Spleen (tissue), 11 donors: ENCODE results near the gene PCDH15. TPM values are rescaled to one million over a fixed set of nuclear protein-coding genes. Genes with fewer than 3 reads are reported as not detected.

Experiments
- DNase-seq: peaks from one replicate; pipeline ENCODE4 v3.0.0-alpha.2; 2020
- H3K27ac ChIP-seq, 8 donors: fragments of 200-600 bp; sonication (generic) in 7 of 8; 1 replicate in 4 of 8; 2 replicates in 4 of 8; pipeline versions ENCODE4 v1.5.0 to v1.8.0; 2016 to 2021; ENCODE audit warnings: inconsistent platforms in 4 of 8, mild to moderate bottlenecking in 4 of 8, moderate library complexity in 1 of 8
- H3K27me3 ChIP-seq, 7 donors: fragments of 200-600 bp; sonication (generic) in 6 of 7; replicated peaks in 1 of 7; 1 replicate in 4 of 7; 2 replicates in 3 of 7; pipeline versions ENCODE4 v1.5.0 to v1.8.0; 2016 to 2021; ENCODE audit warnings: inconsistent platforms in 3 of 7, mild to moderate bottlenecking in 1 of 7
- H3K36me3 ChIP-seq, 6 donors: fragments of 200-600 bp; sonication (generic) in 5 of 6; 1 replicate in 4 of 6; 2 replicates in 2 of 6; pipeline versions ENCODE4 v1.5.0 to v1.8.0; 2016 to 2021; ENCODE audit warnings: inconsistent platforms in 2 of 6
- H3K4me1 ChIP-seq, 6 donors: fragments of 200-600 bp; sonication (generic) in 5 of 6; 1 replicate in 3 of 6; 2 replicates in 3 of 6; pipeline versions ENCODE4 v1.5.0 to v1.8.0; 2016 to 2021; ENCODE audit warnings: inconsistent platforms in 3 of 6
- H3K4me3 ChIP-seq, 8 donors: fragments of 200-600 bp; sonication (generic) in 7 of 8; 1 replicate in 4 of 8; 2 replicates in 4 of 8; pipeline versions ENCODE4 v1.5.0 to v1.8.0; 2016 to 2021; ENCODE audit warnings: inconsistent platforms in 4 of 8, mild to moderate bottlenecking in 4 of 8, moderate library complexity in 2 of 8
- H3K9me3 ChIP-seq, 8 donors: fragments of 200-600 bp; sonication (generic) in 7 of 8; 1 replicate in 4 of 8; 2 replicates in 4 of 8; pipeline versions ENCODE4 v1.5.0 to v1.8.0; 2016 to 2021; ENCODE audit warnings: inconsistent platforms in 4 of 8
- CTCF ChIP-seq, 11 experiments: fragments of 200-600 bp in 7 of 11; fragments of 450-650 bp in 4 of 11; sonication (generic) in 4 of 11; IDR thresholded peaks in 8 of 11; conservative IDR thresholded peaks in 3 of 11; 1 replicate in 7 of 11; 2 replicates in 4 of 11; pipeline versions ENCODE4 v1.4.0 to v1.8.0; 2016 to 2021; ENCODE audit warnings: antibody characterized with exemption in 11 of 11, inconsistent platforms in 4 of 11, mild to moderate bottlenecking in 1 of 11
- POLR2A ChIP-seq, 3 donors: fragments of 450-650 bp; IDR thresholded peaks; one replicate each; pipeline ENCODE4 v1.5.1; 2017; ENCODE audit warnings: antibody characterized with exemption in 3 of 3, mild to moderate bottlenecking in 1 of 3
- POLR2AphosphoS5 ChIP-seq, 3 donors: sonication (generic); formaldehyde crosslinking; IDR thresholded peaks; one replicate each; pipeline ENCODE4 v1.5.1; 2017; ENCODE audit warnings: antibody characterized with exemption in 3 of 3
- WGBS, 5 donors: extraction: QIAGEN DNeasy Blood & Tissue Kit in 3 of 5; methylation state at CpG; one replicate each; pipeline versions ENCODE4 v1.1.5 to v1.1.7; 2013 to 2018; 5-methylcytosine and 5-hydroxymethylcytosine counted together
- intact Hi-C: fragments of 100-400 bp; cut with DNase I; formaldehyde crosslinking; loops from one replicate; pipeline ENCODE4 v1.15.0; 2023; ENCODE audit warnings: low total_unique reads
- polyA plus RNA-seq, 3 donors: library from polyadenylated mRNA; stranded (reverse); fragments of 200-250 nt; gene quantifications; one replicate each; pipeline ENCODE4 v1.2.1, GENCODE V29; 2013
- total RNA-seq, 7 donors: library from RNA; depleted of rRNA in 3 of 7; stranded (reverse); fragments of >200 nt in 3 of 7; fragmentation: NEBNext Ultra II Directional in 4 of 7; extraction: Animal tissue kit (Norgen Biotek cat#: 25700) in 4 of 7; gene quantifications; one replicate each; pipeline versions ENCODE4 v1.1.0 to v1.2.1, GENCODE V29; 2016 to 2021
- donor health status: healthy with polysubstance abuse.
- donor health status: DM: no; HTN: no; CAD: no; lungs with moderate emphysema.
- donor health status: DM: no; HTN: no; CAD: no.
- donor health status: Bipolar disorder and iron deficiency.
- donor health status: healthy.
- donor health status: DM: no; HTN: no; CAD: no.
- donor health status: DM: yes; HTN: yes; CAD: no.

PCDH15 gene
- total and polyA plus RNA-seq, 10 donors, result 0.24 to 2.1 (median 0.83) TPM

DNA sequence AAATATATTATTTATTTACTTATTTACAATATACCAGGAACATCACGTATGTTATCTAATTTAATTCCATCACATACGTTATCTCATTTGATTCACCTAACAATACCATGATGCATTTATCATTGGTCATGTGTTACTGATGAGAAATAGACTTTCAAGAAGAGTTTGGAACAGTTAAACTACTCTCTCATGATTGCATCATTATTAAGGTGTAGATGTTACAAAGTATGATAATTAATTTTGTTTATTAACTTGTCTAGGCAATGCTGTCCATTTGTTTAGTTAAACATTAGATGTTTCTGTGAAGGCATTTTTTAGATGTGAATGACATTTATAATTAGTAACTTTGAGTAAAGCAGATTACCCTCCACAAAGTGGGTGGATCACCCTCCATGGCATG is 32.0 kb upstream of the PCDH15 start:
- H3K4me1 ChIP-seq, result no peaks in the 10 kb centered on the region
- H3K36me3 ChIP-seq, result no peaks in the 10 kb centered on the region
- no peak overlapping the region for H3K4me3 ChIP-seq
- H3K9me3 ChIP-seq, result peaks cover 0 to 6% (median 0%) of the 10 kb centered on the region in 8 donors
- no peak overlapping the region for H3K27ac ChIP-seq
- intact Hi-C loops, result no loop called here
- H3K27me3 ChIP-seq, result no peaks in the 10 kb centered on the region
- no peak for TF ChIP-seq POLR2A (IDR thresholded peaks at IDR 0.05)
- TF ChIP-seq CTCF (IDR thresholded peaks at IDR 0.05 in 8 of 11, conservative IDR thresholded peaks at IDR 0.05 in 3 of 11), result no peak
- TF ChIP-seq POLR2AphosphoS5 (IDR thresholded peaks at IDR 0.05), result no peak
- no peak for DNase-seq
- 40 to 49% (median 43%) methylated on average over 2 of the region's 2 CpGs for WGBS, 5 donors

GRCh38 chr10:54826994-54827560 is 26.0 kb upstream of the PCDH15 start:
- Histone ChIP-seq H3K4me1 (no peaks in the 10 kb centered on the region), H3K4me3 (no peak overlapping the region), H3K9me3 (peaks cover 0 to 6% (median 3%) of the 10 kb centered on the region in 8 donors), H3K27me3 (no peaks in the 10 kb centered on the region), H3K27ac (no peak overlapping the region), H3K36me3 (no peaks in the 10 kb centered on the region)
- DNase-seq, result no peak
- TF ChIP-seq POLR2A (IDR thresholded peaks at IDR 0.05) (no peak), POLR2AphosphoS5 (IDR thresholded peaks at IDR 0.05) (no peak), CTCF (IDR thresholded peaks at IDR 0.05 in 8 of 11, conservative IDR thresholded peaks at IDR 0.05 in 3 of 11) (no peak)
- intact Hi-C loops, result no loop called here
- 66 to 84% (median 73%) methylated on average over 1 of the region's 1 CpG for WGBS, 5 donors

DNA sequence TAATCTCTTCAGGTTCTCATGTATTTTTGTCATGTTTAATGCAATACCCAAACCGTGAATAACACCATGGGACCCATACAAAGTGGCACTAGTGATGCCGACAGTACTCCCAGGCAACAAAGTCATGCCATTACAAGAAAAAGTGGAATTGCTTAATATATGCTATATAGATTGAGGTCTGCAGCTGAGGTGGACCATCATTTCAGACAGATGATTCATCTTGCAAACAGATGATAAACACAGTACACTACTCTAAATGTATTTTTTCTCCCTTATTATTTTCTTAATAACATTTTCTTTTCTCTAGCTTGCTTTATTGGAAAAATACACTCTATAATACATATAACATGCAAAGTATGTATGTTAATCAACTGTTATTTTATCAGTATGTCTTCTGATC is 14.6 kb upstream of the PCDH15 start:
- TF ChIP-seq POLR2AphosphoS5 (IDR thresholded peaks at IDR 0.05), result no peak
- no peak for TF ChIP-seq CTCF (IDR thresholded peaks at IDR 0.05 in 8 of 11, conservative IDR thresholded peaks at IDR 0.05 in 3 of 11)
- no peak for TF ChIP-seq POLR2A (IDR thresholded peaks at IDR 0.05)
- Histone ChIP-seq H3K27me3 (no peaks in the 10 kb centered on the region), H3K4me3 (no peak overlapping the region), H3K4me1 (no peaks in the 10 kb centered on the region), H3K27ac (no peak overlapping the region), H3K9me3 (no peaks in the 10 kb centered on the region), H3K36me3 (no peaks in the 10 kb centered on the region)
- no peak for DNase-seq
- intact Hi-C loops, result no loop called here
- 79 to 84% (median 82%) methylated on average over 2 of the region's 2 CpGs for WGBS, 5 donors

GRCh38 chr10:54808186-54808935 is 7.3 kb upstream of the PCDH15 start:
- no peaks in the 10 kb centered on the region for H3K9me3 ChIP-seq
- H3K36me3 ChIP-seq, result no peaks in the 10 kb centered on the region
- no peaks in the 10 kb centered on the region for H3K4me1 ChIP-seq
- no peak overlapping the region for H3K4me3 ChIP-seq
- WGBS, 5 donors, result 76 to 100% (median 85%) methylated on average over 1 of the region's 1 CpG
- no peaks in the 10 kb centered on the region for H3K27me3 ChIP-seq
- H3K27ac ChIP-seq, result no peak overlapping the region
- intact Hi-C loops, result no loop called here
- no peak for DNase-seq
- no peak for TF ChIP-seq POLR2AphosphoS5 (IDR thresholded peaks at IDR 0.05)
